ENCODE data around the gene UNC13C.

Gene UNC13C

DNA sequence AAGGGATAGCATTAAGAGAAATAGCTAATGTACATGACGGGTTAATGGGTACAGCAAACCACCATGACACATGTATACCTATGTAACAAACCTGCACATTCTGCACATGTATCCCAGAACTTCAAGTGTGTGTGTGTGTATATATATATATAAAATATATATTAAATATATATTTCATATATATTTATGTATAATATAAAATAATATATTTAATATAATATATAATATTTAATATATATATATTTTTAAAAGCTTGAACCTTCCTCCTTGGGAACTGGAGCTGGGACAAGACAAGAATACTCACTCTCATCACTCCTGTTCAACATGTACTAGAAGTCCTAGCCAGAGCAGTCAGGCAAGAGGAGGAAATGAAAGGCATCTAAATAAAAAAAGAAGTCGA lies 149.3 kb downstream of the UNC13C start:
- H3K27me3 ChIP-seq (ENCODE audit: insufficient read depth, low read length), result no peaks in the 10 kb centered on the region
- no peak overlapping the region for H3K27ac ChIP-seq (ENCODE audit: low read length)
- H3K9me3 ChIP-seq (ENCODE audit: insufficient read depth, low read depth, low read length), result no peaks in the 10 kb centered on the region
- H3K4me3 ChIP-seq (ENCODE audit: low read length), result no peak overlapping the region
- H3K4me1 ChIP-seq (ENCODE audit: insufficient read depth, low read length), result no peaks in the 10 kb centered on the region
- H3K36me3 ChIP-seq (ENCODE audit: insufficient read depth, low read depth, low read length), result no peaks in the 10 kb centered on the region
- no peak overlapping the region for H3K9ac ChIP-seq (ENCODE audit: low read depth, low read length)

DNA sequence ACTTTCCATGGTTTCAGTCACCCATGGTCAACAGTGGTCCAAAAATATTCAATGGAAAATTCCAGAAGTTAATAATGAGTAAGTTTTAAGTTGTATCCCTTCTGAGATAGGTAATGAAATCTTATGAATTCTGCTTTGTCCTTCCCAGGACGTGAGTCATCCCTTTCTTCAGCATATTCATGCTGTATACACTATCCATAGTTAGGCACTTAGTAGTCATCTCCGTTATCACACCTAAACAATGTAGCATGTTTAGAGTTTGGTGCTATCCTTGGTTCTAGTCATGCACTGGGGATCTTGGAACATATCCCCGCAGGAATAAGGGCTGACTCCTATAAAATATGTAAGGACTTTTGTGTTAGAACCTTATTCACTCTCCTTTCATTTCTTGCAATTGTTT lies 153.2 kb downstream of the UNC13C start:
- no peaks in the 10 kb centered on the region for H3K4me1 ChIP-seq (ENCODE audit: insufficient read depth, low read length)
- no peaks in the 10 kb centered on the region for H3K9me3 ChIP-seq (ENCODE audit: insufficient read depth, low read depth, low read length)
- H3K4me3 ChIP-seq (ENCODE audit: low read length), result no peak overlapping the region
- no peak overlapping the region for H3K9ac ChIP-seq (ENCODE audit: low read depth, low read length)
- no peaks in the 10 kb centered on the region for H3K27me3 ChIP-seq (ENCODE audit: insufficient read depth, low read length)
- H3K27ac ChIP-seq (ENCODE audit: low read length), result no peak overlapping the region
- H3K36me3 ChIP-seq (ENCODE audit: insufficient read depth, low read depth, low read length), result no peaks in the 10 kb centered on the region

GRCh38 chr15:54149115-54149531 lies 170.9 kb downstream of the UNC13C start:
- H3K27ac ChIP-seq (ENCODE audit: low read length), result no peak overlapping the region
- H3K4me1 ChIP-seq (ENCODE audit: insufficient read depth, low read length), result no peaks in the 10 kb centered on the region
- no peak overlapping the region for H3K4me3 ChIP-seq (ENCODE audit: low read length)
- H3K27me3 ChIP-seq (ENCODE audit: insufficient read depth, low read length), result no peaks in the 10 kb centered on the region
- H3K9me3 ChIP-seq (ENCODE audit: insufficient read depth, low read depth, low read length), result no peaks in the 10 kb centered on the region
- no peaks in the 10 kb centered on the region for H3K36me3 ChIP-seq (ENCODE audit: insufficient read depth, low read depth, low read length)
- no peak overlapping the region for H3K9ac ChIP-seq (ENCODE audit: low read depth, low read length)

DNA sequence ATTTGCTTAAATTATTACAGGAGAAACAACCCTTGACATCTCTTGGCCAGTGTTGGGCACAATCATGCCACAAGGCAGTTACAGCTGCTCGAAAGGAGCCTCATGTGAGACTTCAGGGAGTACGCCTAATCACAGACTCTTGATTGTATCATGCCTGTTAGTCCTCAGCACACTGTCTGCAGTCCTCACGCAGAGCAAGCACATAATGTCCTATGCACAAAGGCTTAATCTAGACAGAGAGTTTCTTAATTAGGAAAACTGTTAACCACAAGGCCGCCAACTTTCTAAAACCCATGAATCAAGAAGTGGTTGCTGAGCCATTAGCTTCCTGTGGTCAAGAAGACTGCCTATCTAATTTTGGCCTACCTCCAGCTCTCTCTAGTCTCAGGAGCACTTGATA lies 172.0 kb downstream of the UNC13C start:
- Histone ChIP-seq H3K27ac (ENCODE audit: low read length) (no peak overlapping the region), H3K9ac (ENCODE audit: low read depth, low read length) (no peak overlapping the region), H3K4me3 (ENCODE audit: low read length) (no peak overlapping the region), H3K4me1 (ENCODE audit: insufficient read depth, low read length) (no peaks in the 10 kb centered on the region), H3K36me3 (ENCODE audit: insufficient read depth, low read depth, low read length) (no peaks in the 10 kb centered on the region), H3K9me3 (ENCODE audit: insufficient read depth, low read depth, low read length) (no peaks in the 10 kb centered on the region), H3K27me3 (ENCODE audit: insufficient read depth, low read length) (no peaks in the 10 kb centered on the region)

- H3K9ac ChIP-seq (ENCODE audit: low read depth, low read length), result no peak overlapping the region
- no peak overlapping the region for H3K27ac ChIP-seq (ENCODE audit: low read length)
- no peaks in the 10 kb centered on the region for H3K9me3 ChIP-seq (ENCODE audit: insufficient read depth, low read depth, low read length)
- no peaks in the 10 kb centered on the region for H3K27me3 ChIP-seq (ENCODE audit: insufficient read depth, low read length)
- no peaks in the 10 kb centered on the region for H3K36me3 ChIP-seq (ENCODE audit: insufficient read depth, low read depth, low read length)
- no peak overlapping the region for H3K4me3 ChIP-seq (ENCODE audit: low read length)
- H3K4me1 ChIP-seq (ENCODE audit: insufficient read depth, low read length), result no peaks in the 10 kb centered on the region
Measured at GRCh38 chr15:54159012-54159411, 180.8 kb downstream of the UNC13C start.

- H3K4me1 ChIP-seq (ENCODE audit: insufficient read depth, low read length), result no peaks in the 10 kb centered on the region
- no peaks in the 10 kb centered on the region for H3K36me3 ChIP-seq (ENCODE audit: insufficient read depth, low read depth, low read length)
- no peak overlapping the region for H3K9ac ChIP-seq (ENCODE audit: low read depth, low read length)
- no peaks in the 10 kb centered on the region for H3K9me3 ChIP-seq (ENCODE audit: insufficient read depth, low read depth, low read length)
- no peaks in the 10 kb centered on the region for H3K27me3 ChIP-seq (ENCODE audit: insufficient read depth, low read length)
- no peak overlapping the region for H3K4me3 ChIP-seq (ENCODE audit: low read length)
- no peak overlapping the region for H3K27ac ChIP-seq (ENCODE audit: low read length)
Measured at GRCh38 chr15:54187325-54187724, 209.1 kb downstream of the UNC13C start.

DNA sequence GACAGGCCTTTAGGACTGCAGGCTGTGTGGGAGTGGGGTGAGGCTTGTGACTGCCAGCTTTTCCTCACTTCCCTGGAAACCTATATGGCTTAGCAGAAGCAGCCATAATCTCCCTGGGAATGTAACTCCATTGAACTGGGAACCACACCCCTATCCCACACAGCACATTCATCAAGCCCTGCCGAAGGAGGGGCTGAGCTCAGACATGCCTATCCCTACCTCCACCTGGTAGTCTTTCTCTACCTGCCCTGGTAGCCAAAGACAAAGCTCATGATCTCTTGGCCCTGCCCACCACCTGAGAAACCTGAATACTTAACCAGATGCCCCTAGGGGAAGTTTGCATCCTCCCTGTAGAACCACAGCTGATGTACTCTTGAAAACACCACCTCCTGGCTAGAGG lies 219.8 kb downstream of the UNC13C start:
- no peaks in the 10 kb centered on the region for H3K27me3 ChIP-seq (ENCODE audit: insufficient read depth, low read length)
- no peaks in the 10 kb centered on the region for H3K4me1 ChIP-seq (ENCODE audit: insufficient read depth, low read length)
- H3K4me3 ChIP-seq (ENCODE audit: low read length), result no peak overlapping the region
- no peaks in the 10 kb centered on the region for H3K36me3 ChIP-seq (ENCODE audit: insufficient read depth, low read depth, low read length)
- no peak overlapping the region for H3K27ac ChIP-seq (ENCODE audit: low read length)
- no peak overlapping the region for H3K9ac ChIP-seq (ENCODE audit: low read depth, low read length)
- H3K9me3 ChIP-seq (ENCODE audit: insufficient read depth, low read depth, low read length), result peaks cover 7% of the 10 kb centered on the region; the same call in 1 of the 2 replicates

- H3K27me3 ChIP-seq (ENCODE audit: insufficient read depth, low read length), result no peaks in the 10 kb centered on the region
Measured at GRCh38 chr15:54206586-54207321, 228.5 kb downstream of the UNC13C start.

DNA sequence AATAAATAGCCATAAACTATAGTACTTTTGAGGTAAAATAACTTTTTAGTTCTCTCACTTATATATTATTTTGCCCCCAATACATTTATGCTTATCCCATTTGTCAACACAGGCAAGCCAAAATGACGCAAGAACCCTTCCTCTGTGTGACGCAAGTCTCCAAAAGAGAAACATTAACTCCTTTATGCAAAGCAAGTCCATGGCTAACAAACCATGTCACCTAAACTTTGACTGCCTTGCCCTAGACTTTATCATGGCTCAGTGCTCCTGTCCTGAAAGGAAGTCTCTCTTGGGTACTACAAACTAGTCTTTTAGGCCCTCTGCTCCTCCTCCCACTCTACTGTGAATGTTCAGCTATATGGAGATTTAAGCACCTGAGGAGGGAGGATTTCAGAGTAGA lies 230.5 kb downstream of the UNC13C start:
- no peaks in the 10 kb centered on the region for H3K4me1 ChIP-seq (ENCODE audit: insufficient read depth, low read length)
- no peaks in the 10 kb centered on the region for H3K36me3 ChIP-seq (ENCODE audit: insufficient read depth, low read depth, low read length)
- H3K27ac ChIP-seq (ENCODE audit: low read length), result no peak overlapping the region
- no peaks in the 10 kb centered on the region for H3K27me3 ChIP-seq (ENCODE audit: insufficient read depth, low read length)
- H3K9ac ChIP-seq (ENCODE audit: low read depth, low read length), result no peak overlapping the region
- H3K9me3 ChIP-seq (ENCODE audit: insufficient read depth, low read depth, low read length), result no peaks in the 10 kb centered on the region
- no peak overlapping the region for H3K4me3 ChIP-seq (ENCODE audit: low read length)

More at GRCh38 chr15:54206586-54207321, 228.5 kb downstream of the UNC13C start:
- Histone ChIP-seq H3K36me3 (ENCODE audit: insufficient read depth, low read depth, low read length) (no peaks in the 10 kb centered on the region), H3K27ac (ENCODE audit: low read length) (no peak overlapping the region), H3K9ac (ENCODE audit: low read depth, low read length) (no peak overlapping the region), H3K4me3 (ENCODE audit: low read length) (no peak overlapping the region), H3K9me3 (ENCODE audit: insufficient read depth, low read depth, low read length) (no peaks in the 10 kb centered on the region), H3K4me1 (ENCODE audit: insufficient read depth, low read length) (no peaks in the 10 kb centered on the region)

DNA sequence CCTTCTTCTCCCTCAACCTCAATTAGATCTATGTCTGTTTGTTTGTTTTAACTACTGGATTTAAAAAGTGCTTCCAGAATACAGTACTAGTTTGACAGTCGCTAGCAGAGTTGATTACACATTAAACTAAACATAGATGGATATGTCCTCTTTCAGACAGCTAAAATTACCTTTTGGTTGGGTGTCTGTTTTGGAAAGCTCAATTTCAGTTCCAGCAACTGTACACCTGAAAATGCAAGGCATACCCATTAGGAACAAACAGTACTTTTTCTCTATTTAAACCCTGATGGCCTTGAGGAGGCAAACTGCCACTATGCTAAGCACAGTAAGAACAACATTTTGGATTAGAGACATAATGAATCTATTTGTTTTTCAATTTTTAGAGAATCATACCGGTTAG lies 234.4 kb downstream of the UNC13C start:
- H3K36me3 ChIP-seq (ENCODE audit: insufficient read depth, low read depth, low read length), result no peaks in the 10 kb centered on the region
- no peak overlapping the region for H3K4me3 ChIP-seq (ENCODE audit: low read length)
- no peak overlapping the region for H3K9ac ChIP-seq (ENCODE audit: low read depth, low read length)
- no peaks in the 10 kb centered on the region for H3K4me1 ChIP-seq (ENCODE audit: insufficient read depth, low read length)
- H3K9me3 ChIP-seq (ENCODE audit: insufficient read depth, low read depth, low read length), result no peaks in the 10 kb centered on the region
- H3K27me3 ChIP-seq (ENCODE audit: insufficient read depth, low read length), result no peaks in the 10 kb centered on the region
- H3K27ac ChIP-seq (ENCODE audit: low read length), result no peak overlapping the region

DNA sequence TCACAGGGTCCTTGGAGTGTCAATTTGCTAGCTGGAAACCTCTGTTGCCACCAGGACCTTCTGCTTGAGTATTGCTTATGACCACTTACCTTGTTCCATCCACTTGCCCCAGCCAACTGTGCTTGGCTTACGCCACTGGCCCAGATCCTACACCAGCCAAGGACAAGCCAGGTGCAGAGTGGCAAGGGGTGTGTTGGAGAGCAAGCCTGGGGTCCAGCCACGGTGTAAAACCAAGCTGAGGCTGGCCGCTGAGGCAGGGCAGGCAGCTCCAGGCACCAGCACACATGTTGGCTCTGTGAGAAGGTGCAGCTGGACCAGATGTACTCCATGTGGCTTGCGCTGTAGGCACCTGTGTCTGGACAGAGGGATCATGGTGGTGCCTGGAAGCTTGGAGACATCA lies 248.2 kb downstream of the UNC13C start:
- no peaks in the 10 kb centered on the region for H3K27me3 ChIP-seq (ENCODE audit: insufficient read depth, low read length)
- no peaks in the 10 kb centered on the region for H3K36me3 ChIP-seq (ENCODE audit: insufficient read depth, low read depth, low read length)
- no peaks in the 10 kb centered on the region for H3K4me1 ChIP-seq (ENCODE audit: insufficient read depth, low read length)
- no peak overlapping the region for H3K27ac ChIP-seq (ENCODE audit: low read length)
- peaks cover 8% of the 10 kb centered on the region; the same call in 1 of the 2 replicates for H3K9me3 ChIP-seq (ENCODE audit: insufficient read depth, low read depth, low read length)
- H3K4me3 ChIP-seq (ENCODE audit: low read length), result no peak overlapping the region
- H3K9ac ChIP-seq (ENCODE audit: low read depth, low read length), result no peak overlapping the region

DNA sequence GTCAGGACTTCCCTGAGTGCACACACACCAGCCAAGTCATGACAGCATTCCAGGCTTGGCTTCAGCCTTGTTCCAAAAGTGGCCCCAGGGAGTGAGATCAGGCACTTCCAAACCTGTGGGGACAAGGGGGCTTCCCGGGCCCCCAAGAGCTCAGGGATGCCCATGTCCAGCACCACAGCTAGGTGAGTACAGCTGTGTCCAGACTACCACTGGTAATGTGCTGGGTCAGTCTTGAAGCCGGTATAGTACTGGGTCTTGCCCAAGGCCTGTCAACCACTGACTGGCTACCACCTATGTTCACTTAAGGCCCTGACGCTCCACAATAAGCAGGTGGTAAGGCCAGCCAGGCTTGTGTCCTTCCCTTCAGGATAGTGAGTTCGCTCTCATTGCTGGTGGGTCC lies 249.3 kb downstream of the UNC13C start:
- no peak overlapping the region for H3K4me3 ChIP-seq (ENCODE audit: low read length)
- H3K27ac ChIP-seq (ENCODE audit: low read length), result no peak overlapping the region
- peaks cover 8% of the 10 kb centered on the region; the same call in 1 of the 2 replicates for H3K9me3 ChIP-seq (ENCODE audit: insufficient read depth, low read depth, low read length)
- no peaks in the 10 kb centered on the region for H3K27me3 ChIP-seq (ENCODE audit: insufficient read depth, low read length)
- H3K4me1 ChIP-seq (ENCODE audit: insufficient read depth, low read length), result no peaks in the 10 kb centered on the region
- no peak overlapping the region for H3K9ac ChIP-seq (ENCODE audit: low read depth, low read length)
- no peaks in the 10 kb centered on the region for H3K36me3 ChIP-seq (ENCODE audit: insufficient read depth, low read depth, low read length)

Measured in iPS-20b (cell line).